NAMALWA (cell line): ENCODE measurements around the gene DIDO1.

Experiments used
- DNase-seq: peaks from one replicate; pipeline ENCODE4 v3.0.0-alpha.2; 2015; ENCODE audit warnings: low spot score

DIDO1 gene

DNA sequence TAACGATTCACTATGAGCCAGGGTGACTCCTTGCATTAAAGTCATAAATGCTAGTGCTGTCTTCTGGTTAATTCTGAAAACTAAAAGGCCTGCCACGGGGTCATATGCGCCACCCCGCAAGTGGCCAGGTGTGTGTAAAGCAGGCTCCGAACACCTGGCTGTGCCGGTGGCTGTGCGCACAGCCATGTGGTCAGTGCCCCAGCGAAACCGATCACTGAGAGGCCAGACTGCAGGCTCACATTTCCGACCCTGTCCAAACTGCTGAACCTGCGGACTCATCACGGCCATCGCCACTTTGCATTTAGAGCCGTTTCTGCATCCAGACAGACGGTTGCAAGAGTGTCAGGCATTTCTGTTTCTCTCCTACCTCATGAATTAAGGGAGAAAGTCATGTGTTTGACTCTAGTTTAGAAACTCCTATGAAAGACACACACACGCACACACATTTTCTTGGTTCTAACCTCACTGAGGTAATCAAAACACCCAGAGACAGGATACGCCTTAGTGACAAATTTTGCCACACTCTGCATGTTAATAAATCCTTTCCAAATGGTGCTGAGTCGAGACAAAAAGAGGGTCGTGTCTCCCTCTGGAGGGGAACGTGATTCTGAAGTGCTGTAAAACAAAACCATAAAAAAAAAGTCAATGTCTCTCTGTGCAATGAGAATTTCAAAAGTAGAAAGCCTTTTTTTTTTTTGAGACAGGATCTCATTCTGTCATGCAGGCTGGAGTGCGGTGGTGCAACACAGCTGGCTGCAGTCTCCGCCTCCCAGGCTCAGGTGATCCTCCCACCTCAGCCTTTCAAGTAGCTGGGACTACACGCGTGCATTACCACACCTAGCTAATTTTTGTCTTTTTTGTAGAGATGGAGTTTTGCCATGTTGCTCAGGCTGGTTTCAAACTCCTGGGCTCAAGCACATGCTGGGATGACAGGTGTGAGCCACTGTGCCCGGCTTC lies 33.7 kb downstream of the DIDO1 start:
- no peak for DNase-seq

DNA sequence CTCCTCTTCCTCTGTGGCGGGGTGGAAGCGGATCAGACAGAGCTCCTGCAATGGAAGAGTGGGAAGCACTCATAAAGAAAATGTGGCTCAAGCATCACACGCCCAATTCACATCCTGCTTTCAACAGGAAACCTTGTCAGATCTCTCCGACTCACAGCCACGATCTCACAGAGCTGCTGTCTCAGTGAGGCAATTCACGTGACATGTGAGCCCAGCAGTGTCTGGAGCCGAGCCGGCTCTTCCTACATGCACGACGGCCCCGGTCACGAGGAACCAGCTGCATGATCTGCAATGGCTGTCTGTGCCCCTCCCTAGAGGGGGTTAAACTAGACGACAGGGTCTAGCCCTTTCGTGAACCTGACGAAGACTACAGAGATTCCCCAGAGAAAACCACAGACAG lies 35.2 kb downstream of the DIDO1 start:
- DNase-seq, result no peak

DNA sequence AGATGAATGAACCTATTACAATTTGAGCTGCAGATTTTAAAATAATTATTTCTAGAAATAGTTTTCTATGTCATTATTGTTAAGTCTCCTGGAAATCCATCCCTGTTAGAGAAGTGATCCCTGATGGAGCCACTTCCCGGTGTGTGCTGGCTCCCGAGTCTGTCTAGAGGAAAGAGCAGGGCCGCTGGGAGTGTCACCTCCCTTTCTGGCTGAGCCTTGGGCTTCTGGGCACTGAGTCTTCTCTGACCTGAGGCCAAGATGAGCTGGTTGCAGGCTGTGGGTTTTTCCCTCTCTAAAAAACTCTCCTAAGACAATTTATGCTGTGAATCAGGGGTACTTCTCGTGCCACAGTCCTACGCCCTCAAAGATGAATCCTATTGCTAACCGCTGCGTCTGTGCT lies 35.9 kb downstream of the DIDO1 start:
- no peak for DNase-seq

DNA sequence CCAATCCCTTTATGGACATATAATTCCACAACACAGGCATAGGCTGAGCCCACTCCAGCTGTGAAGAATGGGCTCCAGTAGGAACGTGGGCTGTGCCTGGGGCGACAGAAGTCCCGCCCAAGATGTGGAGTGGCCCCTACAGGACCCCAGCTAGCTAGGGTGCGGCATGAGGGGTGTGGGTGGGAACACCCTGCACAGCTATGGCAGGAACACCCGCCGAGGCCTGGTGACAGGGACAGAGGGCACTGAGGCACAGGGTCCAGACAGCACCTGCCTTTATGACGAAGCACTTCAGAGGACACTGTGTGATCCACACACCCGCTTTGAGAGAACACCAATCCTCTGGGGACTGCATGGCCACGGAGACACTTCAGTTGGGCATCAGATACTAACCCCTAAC lies 36.4 kb downstream of the DIDO1 start:
- DNase-seq, result no peak

DNA sequence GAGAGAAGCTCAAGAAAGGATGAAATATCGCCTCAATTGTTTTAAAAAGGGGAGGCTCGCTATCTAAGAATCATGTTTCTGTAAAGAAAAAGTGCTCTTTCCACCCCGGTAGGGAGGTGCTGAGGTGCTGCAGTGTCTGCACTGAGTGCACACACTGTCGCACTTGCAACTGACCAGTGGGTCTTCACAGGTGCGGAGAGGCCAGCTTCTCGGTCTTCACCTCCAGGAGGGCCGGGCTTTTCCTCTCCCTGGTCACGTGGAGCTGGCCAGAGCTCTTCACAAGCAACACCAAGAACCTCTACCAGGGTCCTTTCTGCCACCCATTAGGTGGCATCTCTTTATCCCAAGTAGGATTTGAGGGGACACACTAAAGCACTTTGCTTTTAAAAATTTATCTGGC lies 36.9 kb downstream of the DIDO1 start:
- DNase-seq, result no peak

DNA sequence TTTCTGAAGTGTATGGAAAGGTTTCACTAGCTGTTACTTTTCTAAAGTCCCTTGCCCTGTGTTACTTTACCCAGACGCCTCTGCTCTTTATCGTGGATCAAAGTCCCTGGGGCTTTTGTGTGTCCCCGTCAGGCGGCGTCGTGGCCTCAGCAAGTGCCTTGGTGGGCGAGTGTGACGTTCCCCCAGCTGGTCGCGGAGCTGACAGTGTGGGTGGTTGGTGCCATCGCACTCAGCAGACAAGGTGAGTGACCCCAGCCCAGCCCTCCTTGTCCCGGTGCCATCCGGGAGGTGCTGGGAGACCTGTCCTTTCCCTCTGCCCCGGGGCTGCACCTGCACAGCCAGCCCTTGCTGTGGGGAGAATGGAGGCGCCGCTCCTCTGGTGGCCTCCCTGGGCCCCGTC lies 37.4 kb downstream of the DIDO1 start:
- DNase-seq, result no peak

DNA sequence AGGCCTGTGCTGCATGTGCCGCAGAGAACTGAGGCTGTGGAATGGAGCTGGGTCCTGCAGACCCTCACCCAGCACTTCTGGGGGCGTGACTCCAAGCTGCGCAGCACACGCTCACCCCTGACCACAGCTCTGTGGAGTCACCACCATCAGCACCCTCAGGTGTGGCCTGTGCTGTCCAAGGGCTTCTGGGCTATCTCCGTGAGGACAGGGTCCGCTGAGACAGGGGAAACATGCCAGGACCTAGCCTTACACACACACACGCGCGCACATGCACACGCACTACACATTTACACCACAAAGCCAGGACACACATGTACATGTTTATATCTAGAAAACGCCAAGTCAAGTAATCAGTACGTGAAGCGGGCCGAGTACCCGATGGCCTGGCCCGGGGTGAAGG lies 37.9 kb downstream of the DIDO1 start:
- DNase-seq, result no peak

DNA sequence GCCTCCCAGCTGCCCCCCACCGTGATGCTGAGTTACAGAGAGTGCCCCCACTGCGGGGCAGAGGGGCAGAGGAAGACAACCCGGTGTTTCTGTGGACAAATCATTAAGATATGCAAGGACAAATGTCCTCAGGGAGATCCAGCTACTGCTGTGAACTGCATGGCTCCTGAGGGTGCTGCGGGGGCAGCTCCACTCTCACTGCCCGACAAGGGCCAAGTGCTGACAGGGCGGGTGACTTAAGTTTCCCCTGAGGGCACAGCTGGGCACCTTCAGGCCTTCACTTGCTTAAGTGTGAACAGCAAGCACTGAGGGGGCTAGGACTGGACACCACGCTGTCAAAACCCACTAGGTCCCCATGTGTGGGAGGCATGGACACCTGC lies 38.5 kb downstream of the DIDO1 start:
- no peak for DNase-seq

DNA sequence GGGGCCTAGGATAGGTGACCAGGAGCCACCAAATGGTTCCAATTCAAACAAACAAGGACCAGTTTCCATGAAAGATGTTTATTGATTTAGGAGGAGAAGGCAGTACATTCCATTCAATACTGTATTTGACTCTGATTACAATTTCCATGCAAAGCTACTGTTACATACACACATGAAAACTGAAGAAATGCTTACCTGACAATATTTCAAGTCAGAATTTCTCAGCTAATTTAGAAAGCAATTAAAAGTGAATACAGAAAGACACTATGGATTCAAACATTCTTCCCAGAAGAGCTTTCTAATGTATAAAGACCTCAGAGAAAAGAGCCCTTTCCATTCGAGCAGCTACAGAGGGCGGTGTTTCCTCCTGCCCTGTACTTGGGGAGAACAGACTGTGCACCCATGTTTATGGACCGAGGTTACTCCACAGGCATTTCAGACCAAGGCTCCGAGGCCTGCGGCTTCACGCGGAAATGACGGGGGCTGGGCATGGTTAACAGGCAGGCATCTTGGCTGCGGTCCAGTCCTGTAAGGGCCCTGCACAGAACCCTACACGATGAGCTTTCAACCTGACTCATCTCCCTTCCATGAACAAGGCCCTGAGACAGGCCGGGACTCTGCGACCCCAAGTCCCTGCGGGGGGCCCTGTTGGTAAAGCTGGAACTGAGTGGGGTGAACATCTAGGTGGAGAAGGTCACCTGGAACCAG lies 39.0 kb downstream of the DIDO1 start:
- DNase-seq, result no peak

DNA sequence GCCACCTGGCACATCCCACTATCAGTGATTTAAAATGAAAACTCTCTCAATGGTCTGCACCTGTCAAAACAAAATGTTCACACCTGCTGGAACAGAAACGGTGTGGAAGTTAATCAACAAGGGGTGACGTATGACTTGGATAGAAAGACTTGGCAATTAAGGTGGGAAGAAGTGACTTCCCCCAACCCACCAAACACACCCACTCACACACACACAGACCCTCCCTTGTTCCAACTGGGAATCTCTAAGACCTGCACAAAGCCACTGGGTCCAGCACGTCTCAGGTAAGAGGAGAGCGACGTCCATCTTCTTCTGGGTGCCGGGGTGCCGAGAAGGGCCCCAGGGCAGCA lies 39.6 kb downstream of the DIDO1 start:
- DNase-seq, result no peak

DNA sequence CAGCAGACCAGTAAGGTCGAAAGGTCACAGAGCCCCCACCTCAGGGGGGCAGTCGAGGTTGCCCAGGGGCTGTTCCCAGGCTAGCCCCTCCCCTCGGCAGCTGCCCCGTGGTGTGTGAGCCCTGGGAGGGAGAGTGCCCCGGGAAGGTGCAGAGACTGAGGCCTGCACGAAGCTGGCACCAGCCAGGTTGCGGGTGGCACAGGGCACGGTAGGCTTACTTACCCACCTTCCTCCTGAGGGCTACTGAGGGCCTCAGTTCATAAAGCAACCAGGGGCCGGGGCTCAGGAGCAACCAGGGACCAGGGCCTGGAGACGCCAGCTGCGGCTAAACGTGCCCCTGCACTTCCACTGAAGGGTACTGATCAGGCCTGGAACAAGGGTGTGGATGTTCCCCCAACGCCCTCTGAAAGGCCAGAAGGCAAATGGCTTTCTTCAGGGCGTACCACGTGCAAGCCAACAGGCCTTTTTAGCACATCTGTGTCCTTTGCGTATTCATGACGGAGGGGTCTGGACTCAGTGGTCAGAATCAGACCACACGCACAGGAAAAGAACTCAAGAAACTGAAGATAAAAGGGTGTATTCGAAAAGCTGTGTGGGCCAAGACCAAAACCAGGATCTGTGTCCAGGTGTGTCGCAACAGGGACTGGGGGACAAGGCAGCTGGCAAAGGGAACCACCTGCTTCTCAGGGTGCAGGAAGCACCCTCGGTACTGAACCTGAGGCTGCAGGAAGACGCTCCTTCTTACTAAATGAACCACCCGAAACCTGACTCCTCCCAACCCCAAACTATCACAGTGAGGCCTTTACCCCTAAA lies 40.2 kb downstream of the DIDO1 start:
- DNase-seq, result no peak

DNA sequence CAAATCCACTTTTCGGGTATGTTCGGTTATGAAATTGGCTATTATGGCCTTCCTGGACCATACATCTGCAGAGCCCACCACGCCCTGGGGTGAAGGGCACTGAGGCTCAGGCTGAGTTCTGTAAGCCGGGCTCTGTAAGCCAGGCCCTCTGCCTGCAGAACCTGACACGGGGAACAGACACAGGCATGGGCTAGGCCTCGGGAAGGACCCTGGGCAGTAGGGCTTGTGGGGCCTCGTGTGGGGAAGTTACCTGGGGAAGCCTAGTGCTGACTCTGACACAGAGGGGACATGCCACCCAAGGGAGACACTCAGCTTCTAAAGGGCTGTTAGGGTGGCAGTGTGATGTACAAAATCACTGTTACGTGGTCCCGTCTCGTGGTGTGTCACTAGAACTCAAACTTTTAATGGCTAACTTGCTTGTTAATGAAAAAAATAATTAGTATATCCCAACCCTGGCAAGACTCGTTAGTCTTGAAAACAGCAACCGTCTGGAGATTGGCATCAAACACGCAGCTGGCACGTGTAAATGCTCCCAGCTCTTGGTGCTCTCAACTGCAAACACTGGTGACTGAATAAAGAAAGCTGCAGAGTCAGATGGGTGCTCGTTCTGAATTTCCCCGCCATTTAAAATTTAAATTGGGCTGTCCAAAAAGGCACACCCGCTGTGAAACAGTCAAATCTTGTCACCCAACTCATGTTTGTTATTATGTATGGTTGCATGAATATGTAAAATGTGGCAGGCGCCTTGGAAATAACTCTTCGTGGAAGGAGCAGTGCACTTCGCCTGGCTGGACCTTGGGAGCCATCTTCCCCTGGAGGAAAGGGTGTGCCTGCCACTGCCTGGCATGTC lies 41.0 kb downstream of the DIDO1 start:
- no peak for DNase-seq

DNA sequence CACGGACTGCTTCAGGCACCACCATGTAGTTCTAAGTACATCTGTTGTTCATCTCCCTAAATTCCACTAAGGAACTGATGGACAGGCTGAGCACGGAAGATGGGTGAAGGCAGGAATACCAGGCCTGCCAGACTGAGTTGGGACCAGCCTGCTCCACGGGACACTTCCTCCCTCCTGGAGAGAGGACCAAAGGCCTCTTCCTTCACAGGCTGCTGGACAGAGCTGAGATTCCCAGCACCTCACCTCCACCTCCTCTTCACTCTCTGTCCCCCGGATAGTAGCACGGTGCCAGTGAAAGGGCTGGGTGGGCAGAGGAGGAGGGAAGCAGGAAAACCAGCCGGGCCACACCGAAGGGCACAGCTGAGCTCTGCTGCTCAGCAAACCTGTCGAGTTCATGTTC lies 41.7 kb downstream of the DIDO1 start:
- DNase-seq, result no peak

DNA sequence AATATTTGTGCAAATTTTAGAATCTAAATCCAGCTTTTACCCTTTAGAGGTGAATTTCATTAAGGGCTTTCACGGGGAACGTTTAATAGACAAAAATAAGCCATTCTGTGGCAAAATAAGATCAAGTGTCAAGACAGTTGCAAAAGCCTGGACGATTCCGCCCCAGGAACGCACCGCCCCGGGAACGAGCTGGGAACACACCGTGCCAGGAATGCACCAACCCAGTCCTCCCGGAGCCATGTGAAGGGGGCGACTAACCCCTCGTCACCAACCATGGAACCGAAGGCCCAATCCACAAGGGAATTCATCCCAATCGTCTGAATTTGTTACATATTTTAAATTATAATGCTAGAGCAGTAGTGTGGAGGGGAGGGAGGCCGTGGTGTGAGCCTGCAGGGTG lies 43.9 kb downstream of the DIDO1 start:
- DNase-seq, result no peak

DNA sequence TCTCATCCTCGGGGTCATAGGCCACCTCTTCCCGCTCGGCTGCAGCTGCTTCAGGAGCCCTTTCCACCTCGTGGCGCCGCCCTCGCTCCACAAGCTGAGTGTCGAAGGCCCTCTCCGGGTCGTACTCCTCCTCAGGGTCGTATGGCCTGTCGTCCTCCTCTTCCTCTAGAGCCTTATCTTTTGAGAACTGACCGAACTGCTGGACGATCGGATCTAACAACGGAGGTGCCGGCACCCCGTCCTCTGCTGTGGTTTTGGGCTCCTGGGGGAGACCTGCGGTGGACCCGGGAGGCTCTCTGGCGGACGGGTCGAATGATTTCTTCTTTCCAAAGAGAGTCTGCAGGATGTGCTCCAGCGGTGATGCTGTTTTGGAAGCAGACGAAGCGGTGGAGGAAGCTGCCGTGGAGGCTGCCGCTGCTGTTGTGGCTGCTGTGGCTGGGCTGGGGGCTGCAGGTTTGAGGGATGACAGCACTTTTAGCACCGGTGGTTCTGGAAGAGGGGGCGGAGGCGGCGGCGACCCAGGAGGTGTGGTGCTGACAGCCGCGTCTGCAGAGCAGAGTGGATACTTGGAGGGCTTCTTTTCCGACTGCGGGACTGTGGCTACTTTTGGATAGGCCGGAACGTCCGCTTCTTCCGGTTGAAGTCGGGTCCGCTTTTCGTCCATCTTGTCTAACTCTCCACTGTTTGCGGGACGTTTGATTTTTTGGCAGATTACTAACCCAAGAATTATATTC lies 44.5 kb downstream of the DIDO1 start:
- DNase-seq, result no peak

DNA sequence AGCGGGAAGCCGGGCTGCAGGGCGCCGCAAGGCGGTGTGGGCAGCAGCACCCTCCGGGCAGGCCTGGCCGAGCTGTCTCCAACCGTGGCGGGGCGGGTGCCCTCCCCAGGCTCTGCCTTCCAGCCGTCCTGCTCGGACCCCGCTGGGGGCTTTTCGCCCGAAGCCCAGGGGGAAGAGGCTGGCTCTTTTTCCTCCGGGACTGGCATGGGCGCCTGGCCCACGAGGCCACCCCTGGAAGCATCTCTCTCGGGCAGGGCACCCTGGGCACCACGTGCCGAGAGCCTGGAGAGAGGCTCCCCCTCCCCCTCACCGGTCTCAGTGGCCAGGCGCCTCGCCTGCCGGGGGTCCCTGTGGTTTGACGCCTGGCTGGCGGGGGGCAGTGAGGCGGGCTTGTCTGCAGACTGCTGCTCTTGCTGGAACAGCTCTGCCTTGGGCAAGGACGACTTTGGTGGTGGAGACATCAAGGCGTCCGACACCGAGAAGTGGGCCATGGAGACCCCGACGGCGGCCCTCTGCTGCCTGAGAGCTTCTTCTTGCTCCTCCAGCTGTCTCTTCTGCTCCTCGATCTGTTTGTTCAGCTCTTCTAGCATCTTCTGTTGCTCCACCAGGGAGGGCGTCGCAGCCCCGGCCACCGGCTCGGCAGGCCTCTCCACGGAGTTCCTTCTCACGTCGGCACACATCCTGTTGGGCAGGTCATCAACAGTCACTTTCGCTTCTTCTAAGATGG lies 45.2 kb downstream of the DIDO1 start:
- no peak for DNase-seq

DNA sequence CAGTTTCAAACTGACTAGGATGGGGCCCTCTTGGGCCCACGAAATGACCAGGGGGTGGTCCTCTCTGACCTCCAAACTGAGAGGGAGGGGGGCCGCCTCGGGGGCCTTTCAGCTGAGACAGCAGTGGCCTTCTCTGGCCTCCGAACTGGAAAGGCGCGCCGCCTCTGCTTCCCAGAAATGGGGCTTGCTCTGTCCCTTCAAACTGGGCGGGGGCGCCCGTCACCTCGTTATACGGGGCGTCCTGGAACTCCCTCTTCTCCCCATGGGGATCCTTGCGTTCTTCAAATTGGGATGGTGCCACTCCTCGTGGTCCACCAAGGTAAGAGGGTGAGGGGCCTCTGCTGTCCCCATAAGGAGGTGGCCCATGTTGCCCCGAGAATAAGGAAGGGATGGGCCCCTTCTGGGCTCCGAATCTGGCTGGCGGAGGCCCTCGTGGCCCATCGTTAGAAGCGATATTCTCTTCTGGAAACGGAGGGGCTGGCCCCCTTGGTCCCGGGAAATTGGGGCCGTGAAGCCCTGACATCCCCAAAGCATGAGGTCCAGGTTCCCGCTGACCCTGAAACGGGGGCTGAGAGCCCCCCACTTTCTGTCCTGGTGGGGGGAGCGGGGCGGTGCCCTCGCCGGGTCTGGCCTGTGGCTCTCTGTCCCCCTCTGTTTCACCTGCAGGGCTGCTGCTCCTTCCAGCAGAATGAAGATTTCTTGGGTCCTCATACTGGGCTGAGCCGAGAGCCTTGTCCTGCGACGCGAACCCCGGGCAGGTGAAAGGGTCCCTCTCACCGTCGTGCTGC lies 46.0 kb downstream of the DIDO1 start:
- DNase-seq, result no peak

DNA sequence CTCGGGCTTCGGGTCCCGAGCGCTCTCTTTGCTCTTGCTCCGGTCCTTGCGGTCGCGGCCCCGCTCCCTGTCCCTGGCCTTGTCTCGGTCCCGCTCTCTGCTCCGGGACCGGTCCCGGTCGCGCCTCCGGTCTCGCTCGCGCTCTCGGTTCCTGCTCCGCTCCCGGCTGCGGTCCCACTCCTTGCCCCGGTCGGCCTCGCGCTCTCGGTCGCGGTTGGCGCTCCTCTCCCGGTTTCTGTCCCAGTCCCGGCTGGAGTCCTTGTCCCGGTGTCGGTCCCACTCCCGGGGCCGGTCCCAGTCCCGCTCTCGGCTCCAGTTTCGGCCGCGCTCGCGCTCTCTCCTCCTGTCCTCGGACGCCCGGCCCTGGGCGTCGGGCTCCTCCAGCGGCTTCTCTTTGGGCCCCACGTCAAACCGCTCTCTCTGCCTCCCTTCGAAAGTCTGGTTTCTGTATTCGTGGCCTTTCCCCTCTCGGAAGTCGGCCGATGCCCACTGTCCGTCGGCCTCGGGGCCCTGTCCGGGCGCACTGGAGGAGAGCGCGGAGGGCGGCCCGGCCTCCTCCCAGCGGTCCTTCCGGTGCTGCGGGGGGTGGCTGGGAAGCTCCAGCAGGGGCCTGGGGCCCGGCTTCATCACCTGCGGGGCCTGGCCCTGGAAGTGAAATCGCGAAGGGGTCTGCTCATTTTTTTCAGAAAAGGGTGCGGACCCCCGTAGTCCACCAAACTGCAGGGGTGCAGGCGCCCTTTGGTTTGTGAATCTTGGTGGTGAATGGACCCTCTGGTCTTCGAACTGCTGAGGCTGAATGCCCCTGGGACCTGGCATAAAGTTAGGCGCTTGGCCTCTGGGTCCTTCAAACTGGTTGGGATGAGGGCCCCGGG lies 46.8 kb downstream of the DIDO1 start:
- no peak for DNase-seq
